HEK293T (cell line): ENCODE data around the gene TMEM91.

ENCODE experiments used
- ARNT ChIP-seq: fragments of 450-650 bp; IDR thresholded peaks from 2 replicates; pipeline ENCODE4 v1.6.1; 2017; ENCODE audit warnings: mild to moderate bottlenecking
- BHLHE40 ChIP-seq: fragments of 450-650 bp; IDR thresholded peaks from 2 replicates; pipeline ENCODE4 v1.6.1; 2016; ENCODE audit warnings: mild to moderate bottlenecking, moderate library complexity, borderline replicate concordance
- FOXA1 ChIP-seq: fragments of 450-650 bp; IDR thresholded peaks from 2 replicates; pipeline ENCODE4 v1.6.1; 2016; ENCODE audit warnings: mild to moderate bottlenecking
- FOXK2 ChIP-seq: fragments of 450-650 bp; IDR thresholded peaks from 2 replicates; pipeline ENCODE4 v1.6.1; 2016; ENCODE audit warnings: mild to moderate bottlenecking
- SUZ12 ChIP-seq: fragments of 450-650 bp; IDR thresholded peaks from 2 replicates; pipeline ENCODE4 v1.6.1; 2016; ENCODE audit warnings: mild to moderate bottlenecking
- TARDBP ChIP-seq: fragments of 450-650 bp; IDR thresholded peaks from 2 replicates; pipeline ENCODE4 v1.6.1; 2016
- TF ChIP-seq, protein P1 (sequence below): fragments of 450-650 bp; IDR thresholded peaks from 2 replicates; pipeline ENCODE4 v1.6.1; 2016

DNA sequence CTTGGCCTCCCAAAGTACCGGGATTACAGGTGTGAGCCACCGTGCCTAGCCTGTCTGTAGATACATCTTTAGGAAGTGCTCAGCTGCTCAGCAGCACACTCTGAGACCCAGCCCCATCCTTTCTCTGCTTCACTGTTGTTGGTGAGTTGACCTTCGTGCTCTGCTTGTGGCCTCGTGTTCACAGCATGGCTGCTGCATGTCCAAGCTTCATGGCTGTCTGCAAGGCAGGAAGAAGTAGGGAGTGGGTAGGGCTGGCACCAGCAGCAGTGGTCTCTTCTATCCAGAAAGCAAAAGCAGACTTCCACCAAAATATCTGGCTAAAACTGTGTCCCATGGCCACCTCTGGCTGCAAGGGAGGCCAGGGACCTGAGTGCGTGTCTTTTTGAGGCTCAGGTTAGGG, 36.6 kb downstream of the TMEM91 start:
- TF ChIP-seq BHLHE40, result no peak
- TF ChIP-seq FOXA1, result no peak
- TF ChIP-seq TARDBP, result no peak
- TF ChIP-seq ARNT, result no peak
- no peak for TF ChIP-seq FOXK2
- TF ChIP-seq SUZ12, result no peak
- TF ChIP-seq, protein P1, sequence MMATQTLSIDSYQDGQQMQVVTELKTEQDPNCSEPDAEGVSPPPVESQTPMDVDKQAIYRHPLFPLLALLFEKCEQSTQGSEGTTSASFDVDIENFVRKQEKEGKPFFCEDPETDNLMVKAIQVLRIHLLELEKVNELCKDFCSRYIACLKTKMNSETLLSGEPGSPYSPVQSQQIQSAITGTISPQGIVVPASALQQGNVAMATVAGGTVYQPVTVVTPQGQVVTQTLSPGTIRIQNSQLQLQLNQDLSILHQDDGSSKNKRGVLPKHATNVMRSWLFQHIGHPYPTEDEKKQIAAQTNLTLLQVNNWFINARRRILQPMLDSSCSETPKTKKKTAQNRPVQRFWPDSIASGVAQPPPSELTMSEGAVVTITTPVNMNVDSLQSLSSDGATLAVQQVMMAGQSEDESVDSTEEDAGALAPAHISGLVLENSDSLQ, result no peak
